Naive B cell (primary cell): Measurements from ENCODE around the gene RUSF1. TPM values are rescaled to one million over a fixed set of nuclear protein-coding genes. Genes with fewer than 3 reads are reported as not detected.
"Not testable (repeated sequence)": the region's sequence is repeated elsewhere in the genome, so short reads cannot be mapped to it uniquely, and the experiment has no call there.

Experiments
- ATAC-seq, 2 donors: fragments of 150-1000 bp; cut with Tn5 transposase; 2 replicates each; pipeline ENCODE4 v1.10.0; 2021; ENCODE audit warnings: low read depth in 2 of 2, mild to moderate bottlenecking in 2 of 2, moderate library complexity in 2 of 2
- DNase-seq: peaks from one replicate; pipeline ENCODE4 v3.0.0; 2022
- H3K27ac Mint-ChIP-seq, 6 donors: one replicate each; pipeline ENCODE4 v1.8.0; 2020 to 2022; ENCODE audit warnings: mild to moderate bottlenecking in 6 of 6, mixed read lengths in 6 of 6, moderate library complexity in 5 of 6, inconsistent platforms in 2 of 6
- H3K27me3 Mint-ChIP-seq, 3 donors: one replicate each; pipeline ENCODE4 v1.8.0; 2021 to 2022; ENCODE audit warnings: mixed read lengths in 3 of 3, mild to moderate bottlenecking in 1 of 3
- H3K36me3 Mint-ChIP-seq, 2 donors: one replicate each; pipeline ENCODE4 v1.8.0; 2020 to 2022; ENCODE audit warnings: mixed read lengths in 2 of 2, inconsistent platforms in 1 of 2, mild to moderate bottlenecking in 1 of 2
- H3K4me1 Mint-ChIP-seq, 3 donors: one replicate each; pipeline ENCODE4 v1.8.0; 2020 to 2022; ENCODE audit warnings: mixed read lengths in 3 of 3, inconsistent platforms in 1 of 3, mild to moderate bottlenecking in 1 of 3, moderate library complexity in 1 of 3
- H3K4me3 Mint-ChIP-seq, 8 donors: one replicate each; pipeline ENCODE4 v1.8.0; 2020 to 2022; ENCODE audit warnings: mild to moderate bottlenecking in 8 of 8, mixed read lengths in 8 of 8, moderate library complexity in 8 of 8, inconsistent platforms in 2 of 8
- H3K9me3 Mint-ChIP-seq, 7 donors: one replicate each; pipeline ENCODE4 v1.8.0; 2020 to 2022; ENCODE audit warnings: mixed read lengths in 7 of 7, mild to moderate bottlenecking in 5 of 7, inconsistent platforms in 2 of 7, moderate library complexity in 1 of 7
- polyA plus RNA-seq, 6 donors: library from polyadenylated mRNA; unstranded; fragments of 300-500 nt; fragmentation: Illumina TruSeq; gene quantifications; one replicate each; pipeline ENCODE4 v1.2.3, GENCODE V29; 2021; ENCODE audit warnings: low read depth in 6 of 6

Gene RUSF1
- polyA plus RNA-seq, 6 donors from 2014 or later = 12.6 to 25.3 (median 21.2) TPM

DNA sequence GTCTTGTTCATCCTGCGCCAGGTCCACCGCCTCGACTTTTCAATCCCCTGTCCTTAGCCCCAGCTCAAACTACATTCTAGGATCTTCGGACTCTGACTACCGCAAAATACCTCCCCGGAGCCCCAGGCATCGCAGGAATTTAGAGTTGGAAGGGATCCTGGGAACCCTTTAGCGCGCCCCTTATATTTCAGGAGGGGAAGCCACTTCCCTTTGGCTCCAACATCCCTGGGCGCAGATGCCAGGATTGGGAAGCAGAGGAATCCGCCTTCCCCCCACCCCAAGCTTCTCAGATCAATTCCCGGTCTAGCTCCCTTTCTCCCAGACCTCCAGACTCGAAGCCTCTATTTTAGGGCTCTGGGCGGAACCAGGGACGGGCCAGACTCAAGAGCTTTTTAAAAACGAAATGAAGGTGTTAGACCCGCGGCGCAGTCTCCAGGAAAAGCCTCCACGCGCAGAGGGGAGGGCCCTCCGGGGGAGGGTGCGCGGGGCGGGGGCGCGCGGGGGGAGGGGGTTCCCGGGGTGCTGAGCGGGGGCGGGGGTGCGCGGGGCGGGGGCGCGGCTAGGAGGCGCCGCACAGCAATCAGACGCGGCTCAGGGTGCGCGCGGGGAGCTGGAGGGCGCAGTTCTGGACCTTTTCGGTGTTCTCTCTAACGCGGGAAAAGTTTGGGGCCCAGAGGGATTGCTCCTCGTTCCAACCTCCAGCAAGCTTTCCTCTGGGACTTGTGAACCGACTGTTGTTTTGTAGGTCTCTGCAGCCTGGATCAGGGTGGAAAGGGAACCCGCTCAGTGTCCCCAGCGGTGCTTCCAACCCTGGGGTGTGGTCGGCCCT lies 21.1 kb upstream of the RUSF1 start:
- H3K4me1 Mint-ChIP-seq = peaks cover 16 to 23% (median 18%) of the 10 kb centered on the region in 3 donors
- no peaks in the 10 kb centered on the region for H3K36me3 Mint-ChIP-seq
- ATAC-seq = peak; percentile 47 to 54
- peak overlapping the region in 7 of 8 donors; percentile 59 to 89 (median 81) for H3K4me3 Mint-ChIP-seq
- no peaks in the 10 kb centered on the region for H3K9me3 Mint-ChIP-seq
- peaks cover 18 to 36% (median 19%) of the 10 kb centered on the region in 3 donors for H3K27me3 Mint-ChIP-seq
- peak overlapping the region in 1 of 6 donors; percentile 81 for H3K27ac Mint-ChIP-seq
- no peak for DNase-seq

DNA sequence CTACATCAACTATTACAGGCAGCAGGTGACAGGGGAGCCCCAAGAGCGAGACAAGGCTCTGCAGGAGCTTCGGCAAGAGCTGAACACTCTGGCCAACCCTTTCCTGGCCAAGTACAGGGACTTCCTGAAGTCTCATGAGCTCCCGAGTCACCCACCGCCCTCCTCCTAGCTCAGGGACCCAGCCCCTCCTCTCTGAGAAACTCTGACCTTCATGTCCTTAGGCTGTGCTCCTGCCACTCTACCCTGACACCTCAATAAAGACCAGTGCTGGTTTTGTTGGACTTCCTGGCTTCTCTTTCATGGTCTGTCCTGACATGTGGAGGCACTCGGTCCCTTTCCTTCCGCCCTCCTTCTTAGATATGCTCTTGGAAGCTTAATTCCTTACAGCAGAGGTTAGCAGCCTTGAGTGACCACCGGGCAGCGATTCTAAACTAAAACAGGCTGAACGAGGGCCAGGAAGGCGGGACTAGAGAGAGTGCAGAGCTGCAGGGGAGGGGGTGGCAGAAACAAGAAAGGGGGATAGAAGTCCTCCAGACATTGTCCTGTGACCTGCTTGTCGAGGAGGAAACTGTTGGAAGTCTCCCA lies 20.4 kb upstream of the RUSF1 start:
- H3K27me3 Mint-ChIP-seq = peaks cover 18 to 32% (median 19%) of the 10 kb centered on the region in 3 donors
- no peaks in the 10 kb centered on the region for H3K36me3 Mint-ChIP-seq
- no peak overlapping the region for H3K27ac Mint-ChIP-seq
- no peaks in the 10 kb centered on the region for H3K9me3 Mint-ChIP-seq
- peaks cover 16 to 23% (median 18%) of the 10 kb centered on the region in 3 donors for H3K4me1 Mint-ChIP-seq
- peak overlapping the region in 7 of 8 donors; percentile 59 to 89 (median 81) for H3K4me3 Mint-ChIP-seq
- DNase-seq (no peak), ATAC-seq (no peak)

DNA sequence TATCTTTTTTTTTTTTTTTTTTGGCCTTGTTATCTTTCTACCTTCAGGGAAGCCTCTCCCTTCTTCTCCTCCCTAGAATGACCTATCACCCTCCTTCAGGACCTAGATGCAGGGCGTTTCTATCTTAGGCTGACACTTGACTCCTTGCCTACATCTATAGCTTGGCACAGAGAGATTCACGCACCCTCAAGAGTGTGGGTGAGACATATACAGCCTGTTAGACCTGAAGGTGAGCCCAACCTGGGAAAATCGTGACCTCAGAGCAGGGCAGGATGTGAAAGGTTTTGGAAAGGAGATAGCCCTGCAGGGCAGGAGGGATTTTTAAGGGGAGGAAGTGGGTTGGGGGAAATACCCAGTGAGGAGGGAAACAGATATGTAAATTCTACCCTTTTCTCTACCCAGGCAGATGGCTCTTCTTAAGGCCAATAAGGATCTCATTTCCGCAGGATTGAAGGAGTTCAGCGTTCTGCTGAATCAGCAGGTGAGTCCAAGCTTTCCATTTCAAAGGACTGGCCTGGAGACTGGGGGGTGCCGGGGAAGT lies 19.6 kb upstream of the RUSF1 start, which contains the start of gene AHSP:
TSS of gene AHSP (plus strand) at position 167 of the 541 bp plus-strand sequence. CDS start at position 407, 240 bp downstream.
- Mint-ChIP-seq H3K36me3 (no peaks in the 10 kb centered on the region), H3K4me1 (peaks cover 16 to 23% (median 18%) of the 10 kb centered on the region in 3 donors), H3K27ac (peak within 1 kb of the TSS in 3 of 6 donors; percentile 1 to 16 (median 2)), H3K9me3 (no peaks in the 10 kb centered on the region), H3K4me3 (peak within 1 kb of the TSS in 7 of 8 donors; percentile 35 to 89 (median 79)), H3K27me3 (peaks cover 18 to 32% (median 19%) of the 10 kb centered on the region in 3 donors)
- DNase-seq (no peak), ATAC-seq (no peak)

DNA sequence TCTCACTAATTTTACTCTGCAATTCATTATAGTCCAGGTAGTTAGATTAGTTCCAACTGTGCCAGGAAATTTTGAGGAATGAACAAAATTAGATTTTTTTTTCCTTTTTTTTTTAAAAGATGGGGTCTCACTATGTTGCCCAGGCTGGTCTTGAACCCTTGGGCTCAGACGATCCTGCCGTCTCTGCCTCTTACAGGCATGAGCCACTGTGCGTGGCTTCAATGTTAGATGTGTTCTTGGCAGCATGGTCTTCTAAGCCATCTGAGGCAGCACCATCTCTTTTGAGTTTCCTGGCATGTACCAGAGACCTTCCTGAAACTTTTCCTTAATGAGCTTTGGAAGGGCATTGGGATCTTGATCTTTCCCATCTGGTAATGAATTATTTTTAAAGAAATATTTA lies 16.9 kb upstream of the RUSF1 start:
- Mint-ChIP-seq H3K4me1 (peaks cover 16 to 23% (median 18%) of the 10 kb centered on the region in 3 donors), H3K27me3 (peaks cover 18 to 29% (median 26%) of the 10 kb centered on the region in 3 donors), H3K4me3 (no peak overlapping the region)

DNA sequence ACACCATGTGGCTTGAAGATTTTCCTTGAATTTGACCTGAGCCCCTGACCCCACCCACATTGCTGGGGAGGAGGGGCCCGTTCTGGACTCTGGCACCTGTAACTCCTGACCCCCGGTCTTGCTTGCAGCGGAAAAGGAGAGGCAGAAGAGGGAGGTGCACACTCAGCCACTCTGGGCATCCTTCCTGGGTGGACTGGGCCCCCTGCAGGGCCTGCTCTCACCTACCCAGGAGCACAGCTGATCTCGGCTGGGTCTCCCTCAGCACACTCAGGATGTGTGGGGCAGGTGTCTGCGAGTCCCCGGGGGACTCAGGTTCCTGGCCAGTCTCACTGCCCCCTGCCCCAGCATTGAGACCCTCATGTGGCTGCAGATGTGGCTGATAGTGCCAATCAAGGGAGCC lies 15.6 kb upstream of the RUSF1 start:
- Mint-ChIP-seq H3K27me3 (peaks cover 14 to 26% (median 20%) of the 10 kb centered on the region in 3 donors), H3K4me1 (peaks cover 11 to 14% (median 13%) of the 10 kb centered on the region in 3 donors)
- not testable (repeated sequence) for H3K9me3 Mint-ChIP-seq, H3K36me3 Mint-ChIP-seq, ATAC-seq, H3K27ac Mint-ChIP-seq, H3K4me3 Mint-ChIP-seq, DNase-seq

More for the DNA sequence above, 16.9 kb upstream of the RUSF1 start:
- ATAC-seq (no peak), DNase-seq (no peak)
- Mint-ChIP-seq H3K9me3 (no peaks in the 10 kb centered on the region), H3K36me3 (no peaks in the 10 kb centered on the region), H3K27ac (no peak overlapping the region)

DNA sequence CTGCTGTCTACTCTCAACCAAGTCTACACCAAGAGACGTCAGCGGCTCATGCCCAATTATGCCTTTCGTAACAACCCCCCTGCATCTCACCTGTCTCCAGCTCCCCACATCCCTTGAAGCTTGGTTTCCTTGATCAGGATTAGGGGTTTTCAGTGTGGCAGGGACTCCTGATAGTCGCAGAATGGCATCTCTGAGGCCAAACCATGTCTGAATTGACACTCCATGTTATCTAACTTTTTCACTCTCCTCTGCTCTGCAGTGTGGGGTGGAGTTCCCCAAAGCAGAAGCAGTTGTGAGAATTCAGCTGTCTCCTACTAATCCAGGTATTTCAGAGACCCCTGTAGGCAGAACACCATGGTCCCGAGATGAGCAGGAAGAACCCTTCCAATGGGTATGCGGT lies 13.9 kb upstream of the RUSF1 start:
- no peak for ATAC-seq
- H3K9me3 Mint-ChIP-seq = peaks cover 0 to 9% (median 5%) of the 10 kb centered on the region in 7 donors
- peaks cover 0 to 6% of the 10 kb centered on the region in 2 donors for H3K36me3 Mint-ChIP-seq
- H3K27ac Mint-ChIP-seq = peak overlapping the region in 1 of 6 donors; percentile 72
- H3K4me1 Mint-ChIP-seq = no peaks in the 10 kb centered on the region
- H3K27me3 Mint-ChIP-seq = peaks cover 5 to 17% (median 13%) of the 10 kb centered on the region in 3 donors
- H3K4me3 Mint-ChIP-seq = no peak overlapping the region
- no peak for DNase-seq

DNA sequence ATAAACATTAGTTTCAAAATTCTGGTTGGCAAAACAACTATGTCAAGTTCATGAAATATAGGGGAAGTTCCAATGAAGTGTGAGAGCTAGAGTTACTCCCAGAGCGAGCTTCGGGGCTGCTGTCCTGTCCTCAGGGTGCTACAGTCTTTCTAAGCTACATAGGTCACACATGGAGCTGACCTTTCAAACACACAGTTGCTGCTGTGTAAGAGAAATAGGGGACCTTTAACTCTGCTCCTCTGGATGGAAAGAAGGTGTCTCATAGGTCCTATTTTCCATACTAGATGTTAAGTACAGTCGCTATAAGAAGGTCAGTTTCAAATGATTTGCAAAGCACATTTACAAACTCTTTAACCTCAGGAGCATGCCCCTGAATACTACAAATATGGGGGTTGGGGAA lies 13.2 kb upstream of the RUSF1 start:
- Mint-ChIP-seq H3K4me3 (no peak overlapping the region), H3K36me3 (peaks cover 0 to 6% of the 10 kb centered on the region in 2 donors), H3K9me3 (peaks cover 0 to 11% (median 8%) of the 10 kb centered on the region in 7 donors), H3K27ac (no peak overlapping the region), H3K27me3 (peaks cover 7 to 24% (median 9%) of the 10 kb centered on the region in 3 donors), H3K4me1 (no peaks in the 10 kb centered on the region)
- ATAC-seq (no peak), DNase-seq (no peak)

DNA sequence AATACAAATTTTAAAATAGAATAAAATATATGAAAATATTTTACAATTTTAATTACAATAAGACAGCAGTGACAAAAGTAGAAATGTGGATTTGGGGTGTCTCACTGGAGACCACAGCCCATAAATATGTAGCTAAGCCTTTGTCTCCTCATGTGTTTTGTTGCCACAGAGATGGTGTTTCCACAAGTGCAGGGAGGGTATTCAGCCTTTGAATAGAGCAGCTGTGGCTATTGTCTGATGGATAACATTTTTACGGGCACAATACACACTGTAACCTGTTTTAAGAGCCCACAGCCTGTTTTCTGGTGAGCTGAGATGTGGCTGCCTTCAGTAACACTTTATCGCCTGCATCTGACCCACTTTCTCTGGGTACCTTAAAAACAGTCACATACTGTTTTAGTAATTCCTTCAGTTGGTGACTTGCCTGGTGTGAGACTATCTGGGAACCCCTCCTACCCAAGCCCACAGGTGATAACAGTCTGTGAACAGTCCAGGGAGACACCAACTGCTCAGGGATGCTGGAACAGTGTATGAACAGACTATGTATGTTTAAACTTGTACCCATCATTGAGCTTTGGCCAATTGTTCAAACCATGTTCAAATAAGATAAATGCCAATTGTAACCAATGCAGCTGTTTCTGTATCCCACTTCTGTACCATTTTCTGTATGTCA lies 11.7 kb upstream of the RUSF1 start:
- ATAC-seq (no peak), DNase-seq (no peak)
- H3K36me3 Mint-ChIP-seq = peaks cover 0 to 6% of the 10 kb centered on the region in 2 donors
- H3K4me1 Mint-ChIP-seq = no peaks in the 10 kb centered on the region
- H3K27ac Mint-ChIP-seq = no peak overlapping the region
- peaks cover 0 to 11% (median 8%) of the 10 kb centered on the region in 7 donors for H3K9me3 Mint-ChIP-seq
- no peak overlapping the region for H3K4me3 Mint-ChIP-seq
- H3K27me3 Mint-ChIP-seq = peaks cover 2 to 26% (median 12%) of the 10 kb centered on the region in 3 donors

DNA sequence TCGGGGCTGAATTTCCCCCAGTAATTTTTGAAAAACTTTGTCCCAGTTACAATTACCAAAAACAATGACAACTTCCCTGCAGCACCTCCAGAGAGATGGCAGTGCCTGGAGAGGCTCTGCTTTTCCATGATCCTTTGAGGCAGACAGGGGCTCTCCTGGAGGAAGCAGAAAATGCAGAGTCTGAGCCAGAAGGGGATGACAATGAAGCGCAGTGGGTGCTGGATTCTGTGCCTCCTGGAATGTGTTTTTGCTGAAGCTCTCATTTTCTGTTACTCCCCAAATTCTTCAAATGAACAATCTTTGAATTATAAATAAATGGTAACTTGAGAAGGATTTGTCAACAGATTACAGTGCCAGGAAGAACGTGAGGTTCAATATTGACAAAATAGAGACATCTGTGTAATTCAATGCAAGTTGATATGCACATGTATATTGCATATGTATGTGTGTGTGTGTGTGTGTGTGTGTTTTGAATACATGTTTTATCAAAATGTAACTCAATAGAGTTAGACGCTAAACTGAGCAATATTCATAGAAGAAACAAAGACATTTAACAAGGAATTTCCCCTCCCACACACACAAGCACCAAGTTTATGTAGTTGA lies 9.7 kb upstream of the RUSF1 start:
- Mint-ChIP-seq H3K4me3 (no peak overlapping the region), H3K36me3 (peaks cover 0 to 6% of the 10 kb centered on the region in 2 donors), H3K27ac (no peak overlapping the region), H3K27me3 (peaks cover 0 to 30% (median 12%) of the 10 kb centered on the region in 3 donors), H3K9me3 (peaks cover 0 to 11% (median 8%) of the 10 kb centered on the region in 7 donors), H3K4me1 (peaks cover 0 to 6% (median under 1%) of the 10 kb centered on the region in 3 donors)
- DNase-seq = no peak
- no peak for ATAC-seq

DNA sequence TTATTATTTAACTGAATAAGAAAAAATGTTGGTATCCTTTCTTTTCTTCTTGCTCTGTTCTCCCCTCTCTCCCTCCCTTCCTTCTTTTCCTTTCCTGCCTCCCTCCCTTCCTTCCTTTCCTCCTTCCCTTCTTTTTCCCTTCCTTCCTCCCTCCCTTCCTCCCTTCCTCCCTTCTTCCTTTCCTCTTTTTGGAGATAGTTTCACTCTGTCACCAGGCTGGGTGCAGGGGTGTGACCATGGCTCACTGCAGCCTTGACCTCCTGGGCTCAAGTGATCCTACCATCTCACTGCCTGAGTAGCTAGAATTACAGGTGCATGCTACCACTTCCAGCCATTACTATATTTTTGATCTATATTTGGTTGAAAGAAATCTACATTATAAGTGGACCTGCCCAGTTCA lies 5.7 kb upstream of the RUSF1 start:
- Mint-ChIP-seq H3K36me3 (peaks cover 0 to 6% of the 10 kb centered on the region in 2 donors), H3K9me3 (peaks cover 0 to 11% (median 8%) of the 10 kb centered on the region in 7 donors), H3K4me1 (peaks cover 18 to 23% (median 19%) of the 10 kb centered on the region in 3 donors), H3K4me3 (no peak overlapping the region), H3K27me3 (peaks cover 0 to 24% (median 12%) of the 10 kb centered on the region in 3 donors), H3K27ac (peak overlapping the region in 1 of 6 donors; percentile 60)
- ATAC-seq (no peak), DNase-seq (no peak)

DNA sequence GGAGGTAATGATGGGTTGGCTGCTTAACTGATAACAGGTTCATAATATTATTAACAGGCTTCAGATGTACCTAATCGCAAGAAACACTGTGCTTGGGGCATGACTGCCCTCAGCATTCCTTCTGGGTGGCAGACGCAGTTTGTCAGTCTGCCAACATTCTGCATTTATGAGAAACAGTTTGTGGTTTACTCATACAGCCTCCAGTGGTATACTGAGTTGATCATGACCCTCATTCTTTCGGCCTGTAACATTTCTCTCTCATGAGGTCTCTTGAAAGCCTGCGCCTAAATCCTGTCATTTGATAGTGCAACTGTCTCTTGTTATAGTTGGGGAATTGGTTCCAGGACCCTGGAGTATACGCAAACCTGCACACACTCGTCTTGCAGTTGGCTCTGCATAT lies 4.9 kb upstream of the RUSF1 start:
- Mint-ChIP-seq H3K4me3 (no peak overlapping the region), H3K36me3 (peaks cover 0 to 6% of the 10 kb centered on the region in 2 donors), H3K4me1 (peaks cover 20 to 27% (median 25%) of the 10 kb centered on the region in 3 donors), H3K27ac (peak overlapping the region in 1 of 6 donors; percentile 74), H3K9me3 (peaks cover 0 to 11% (median 8%) of the 10 kb centered on the region in 7 donors), H3K27me3 (peaks cover 0 to 23% (median 12%) of the 10 kb centered on the region in 3 donors)
- no peak for DNase-seq
- ATAC-seq = no peak

DNA sequence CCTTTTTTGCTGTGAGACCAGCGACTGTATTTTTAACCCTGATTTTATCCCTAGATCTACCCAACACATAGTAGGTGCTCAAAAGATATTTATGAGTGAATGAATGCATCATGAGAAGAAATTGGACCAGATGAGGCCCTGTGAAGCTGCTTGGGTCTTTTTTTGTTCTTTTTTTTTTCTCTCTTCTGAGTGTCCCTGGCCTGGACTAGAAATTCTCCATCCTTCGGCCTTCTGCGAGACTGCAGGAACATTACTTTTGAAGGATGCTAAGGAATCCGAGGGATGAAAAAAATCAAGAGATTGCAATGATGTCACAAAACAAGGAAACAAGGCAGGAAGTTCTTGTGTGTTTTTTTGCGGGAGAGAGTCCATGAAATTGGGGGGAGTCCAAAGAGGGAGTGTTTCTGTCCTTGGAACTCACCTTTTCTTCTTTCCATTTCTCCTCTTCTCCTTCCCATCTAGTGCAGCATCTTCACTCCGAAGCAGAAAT lies 560 bp upstream of the RUSF1 start:
- H3K4me1 Mint-ChIP-seq = peaks cover 39 to 64% (median 64%) of the 10 kb centered on the region in 3 donors
- ATAC-seq = no peak
- no peak for DNase-seq
- H3K9me3 Mint-ChIP-seq = peaks cover 0 to 3% (median 0%) of the 10 kb centered on the region in 7 donors
- H3K4me3 Mint-ChIP-seq = peak overlapping the region; percentile 89 to 99 (median 95)
- H3K27me3 Mint-ChIP-seq = no peaks in the 10 kb centered on the region
- no peaks in the 10 kb centered on the region for H3K36me3 Mint-ChIP-seq
- H3K27ac Mint-ChIP-seq = peak overlapping the region; percentile 88 to 97 (median 96)
